GM18907 (cell line): ENCODE results near the gene ARL15.
"Not testable (repeated sequence)": the region's sequence is repeated elsewhere in the genome, so short reads cannot be mapped to it uniquely, and the experiment has no call there.

Experiments
- ATAC-seq: cut with Tn5 transposase; IDR thresholded peaks from one replicate; pipeline ENCODE4 v1.9.1; 2021; ENCODE audit warnings: mild to moderate bottlenecking, moderate library complexity; ENCODE audit not compliant: unreplicated experiment

The ARL15 gene

DNA sequence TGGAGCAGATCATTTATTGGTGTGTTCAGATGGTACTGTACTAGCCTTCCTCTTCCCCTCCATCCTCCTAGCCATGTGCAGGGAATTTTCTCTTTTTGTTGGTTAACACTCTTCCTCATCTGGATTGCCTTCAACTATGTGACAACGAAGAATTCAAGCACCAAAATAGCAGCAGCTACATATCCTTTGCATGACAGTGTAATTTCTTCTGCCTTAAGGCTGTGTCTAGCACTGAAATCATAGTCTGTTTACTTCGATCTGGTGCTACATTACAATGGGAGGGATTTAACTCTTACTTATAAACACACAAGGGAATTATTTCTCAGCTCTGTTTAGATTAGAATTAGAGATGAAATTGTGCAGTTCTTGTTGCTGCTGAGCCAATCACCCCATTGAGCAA lies 260.4 kb downstream of the ARL15 start:
- no peak for ATAC-seq

DNA sequence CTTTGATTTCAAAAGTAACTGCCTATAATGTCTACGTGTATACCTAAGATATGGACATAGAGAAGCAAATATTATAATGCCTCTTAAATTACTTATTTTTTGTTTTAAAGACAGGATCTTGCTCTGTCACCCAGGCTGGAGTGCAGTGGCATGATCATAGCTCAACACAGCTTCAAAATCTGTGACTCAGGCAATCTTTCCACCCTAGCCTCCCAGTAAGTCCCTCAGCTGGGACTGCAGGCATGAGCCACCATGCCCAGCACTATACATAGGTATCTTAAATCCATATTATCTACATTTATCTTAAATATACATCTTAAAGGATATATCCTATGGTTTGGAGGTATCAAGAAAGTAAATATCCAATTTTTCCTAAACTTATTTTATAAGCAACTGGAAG lies 261.2 kb downstream of the ARL15 start:
- no peak for ATAC-seq

- ATAC-seq, result no peak
Measured at GRCh38 chr5:54045077-54045792, 265.1 kb downstream of the ARL15 start.

GRCh38 chr5:54044276-54044675 lies 266.1 kb downstream of the ARL15 start:
- ATAC-seq, result not testable (repeated sequence)

GRCh38 chr5:54040804-54041203 lies 269.6 kb downstream of the ARL15 start:
- no peak for ATAC-seq

DNA sequence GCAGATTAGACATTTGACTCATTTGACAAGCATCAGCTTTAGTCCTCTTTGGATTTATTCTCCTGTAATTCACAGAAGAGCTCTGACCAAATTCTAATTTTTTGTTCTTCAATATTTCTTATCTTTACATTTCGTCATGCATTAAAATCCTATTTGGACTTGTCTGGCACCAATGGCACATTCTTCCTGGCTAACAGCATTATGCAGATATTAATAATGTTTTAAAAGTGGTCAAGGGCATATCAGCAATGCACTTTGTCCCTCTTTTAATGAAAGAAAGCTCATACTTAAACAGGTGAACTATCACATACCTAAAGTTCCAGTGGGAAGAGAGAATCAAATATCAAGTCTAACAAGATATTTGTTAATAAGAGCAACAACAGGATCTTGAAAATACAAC lies 270.4 kb downstream of the ARL15 start:
- no peak for ATAC-seq

GRCh38 chr5:54037205-54037604 lies 273.2 kb downstream of the ARL15 start:
- no peak for ATAC-seq

DNA sequence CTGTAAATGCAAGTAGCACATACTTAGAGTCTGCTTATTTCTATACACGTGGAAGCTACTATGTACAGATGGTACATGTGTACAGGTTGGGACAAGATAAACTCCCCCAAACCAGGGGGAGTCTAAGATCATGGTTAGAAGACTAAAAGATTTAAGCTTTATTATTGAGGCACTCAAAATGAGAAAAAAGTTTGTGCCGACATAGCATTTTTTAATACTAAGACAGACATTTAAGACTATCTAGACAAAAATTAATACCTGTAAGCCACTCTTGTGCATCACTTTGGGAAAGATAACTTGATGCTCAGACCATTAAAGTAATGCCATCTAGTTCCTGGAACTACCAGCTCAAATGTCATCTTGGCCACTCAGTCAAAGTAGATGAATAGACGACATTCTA lies 279.4 kb downstream of the ARL15 start:
- no peak for ATAC-seq

GRCh38 chr5:54024466-54024865 lies 285.9 kb downstream of the ARL15 start:
- no peak for ATAC-seq

DNA sequence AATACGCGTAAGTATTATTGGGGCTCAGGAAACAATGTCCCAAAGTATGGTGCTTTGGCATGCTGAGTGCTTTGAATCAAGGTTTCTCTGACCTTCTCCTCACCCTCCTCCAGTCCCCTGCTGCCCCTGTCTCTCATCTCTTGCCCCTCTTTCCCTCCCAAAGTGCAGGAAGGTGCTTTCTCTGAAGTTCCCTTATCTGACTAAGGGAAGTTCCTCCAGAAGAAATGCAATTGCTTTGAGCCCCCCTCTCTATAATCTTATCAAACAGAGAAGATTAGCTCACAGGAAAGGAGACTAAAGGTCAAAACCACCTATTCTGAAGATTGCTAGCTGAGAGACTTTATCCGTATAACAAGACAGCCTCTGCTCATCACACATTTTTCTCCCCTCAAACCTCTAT lies 288.1 kb downstream of the ARL15 start:
- ATAC-seq, result no peak

- no peak for ATAC-seq
Measured at GRCh38 chr5:54021431-54022164, 288.8 kb downstream of the ARL15 start.

DNA sequence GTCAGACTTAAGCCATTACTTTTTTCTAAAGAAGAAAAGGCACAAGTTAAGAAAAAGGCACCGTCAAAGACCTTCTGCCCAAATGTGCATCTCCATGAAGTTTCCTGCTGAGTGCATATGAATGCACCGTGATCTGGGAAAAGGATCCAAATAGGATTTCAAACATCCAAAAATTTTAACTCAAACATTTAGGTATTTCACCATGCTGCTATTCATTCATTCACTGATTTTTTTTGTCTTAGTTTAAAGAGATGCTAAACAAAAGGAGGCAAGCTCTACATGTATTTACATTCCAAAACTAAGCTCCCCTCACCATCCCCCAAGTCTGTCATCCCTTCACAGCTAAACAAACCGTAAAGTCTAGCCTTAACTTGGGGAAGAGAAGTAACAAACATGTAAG lies 291.9 kb downstream of the ARL15 start:
- ATAC-seq, result no peak

- ATAC-seq, result no peak
Measured at GRCh38 chr5:54017580-54017979, 292.8 kb downstream of the ARL15 start.

GRCh38 chr5:54013556-54014194 lies 296.7 kb downstream of the ARL15 start:
- no peak for ATAC-seq

DNA sequence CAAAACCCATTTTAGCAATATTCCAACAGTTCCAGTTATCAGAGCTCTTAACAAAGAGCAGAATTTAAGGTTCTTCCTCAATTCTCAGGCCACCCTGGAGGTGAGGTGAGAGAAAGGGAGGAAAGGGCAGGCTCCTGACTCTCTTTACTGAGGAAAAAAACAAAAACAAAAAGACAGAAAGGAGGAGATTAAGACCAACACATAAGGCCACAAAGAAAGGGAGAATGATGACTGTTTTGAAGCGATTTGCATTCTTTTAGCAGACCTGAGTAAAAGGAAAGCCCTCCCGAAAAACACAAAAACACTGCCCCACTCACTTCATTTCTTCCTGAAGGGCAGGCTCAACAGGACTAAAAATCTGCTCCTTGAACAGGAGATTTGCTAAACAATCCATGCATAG lies 300.5 kb downstream of the ARL15 start:
- no peak for ATAC-seq

DNA sequence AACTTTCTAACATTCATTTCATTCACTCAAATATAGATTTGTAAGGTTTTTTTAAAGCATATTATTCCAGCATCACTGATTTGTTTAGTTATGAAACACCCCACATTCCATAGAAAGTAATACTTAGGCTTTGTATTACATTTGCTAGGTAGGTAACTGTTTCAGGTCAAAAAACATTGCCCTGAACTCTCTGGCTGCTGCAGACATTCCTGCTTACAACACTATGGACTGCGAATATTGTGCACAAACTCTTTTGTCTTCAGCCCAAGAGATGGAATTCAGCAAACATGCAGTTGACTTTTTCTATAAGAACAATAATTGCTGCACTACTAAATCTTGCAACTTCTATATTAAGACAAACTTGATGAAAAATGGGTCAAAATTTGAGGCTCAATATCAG lies 301.0 kb downstream of the ARL15 start:
- no peak for ATAC-seq

DNA sequence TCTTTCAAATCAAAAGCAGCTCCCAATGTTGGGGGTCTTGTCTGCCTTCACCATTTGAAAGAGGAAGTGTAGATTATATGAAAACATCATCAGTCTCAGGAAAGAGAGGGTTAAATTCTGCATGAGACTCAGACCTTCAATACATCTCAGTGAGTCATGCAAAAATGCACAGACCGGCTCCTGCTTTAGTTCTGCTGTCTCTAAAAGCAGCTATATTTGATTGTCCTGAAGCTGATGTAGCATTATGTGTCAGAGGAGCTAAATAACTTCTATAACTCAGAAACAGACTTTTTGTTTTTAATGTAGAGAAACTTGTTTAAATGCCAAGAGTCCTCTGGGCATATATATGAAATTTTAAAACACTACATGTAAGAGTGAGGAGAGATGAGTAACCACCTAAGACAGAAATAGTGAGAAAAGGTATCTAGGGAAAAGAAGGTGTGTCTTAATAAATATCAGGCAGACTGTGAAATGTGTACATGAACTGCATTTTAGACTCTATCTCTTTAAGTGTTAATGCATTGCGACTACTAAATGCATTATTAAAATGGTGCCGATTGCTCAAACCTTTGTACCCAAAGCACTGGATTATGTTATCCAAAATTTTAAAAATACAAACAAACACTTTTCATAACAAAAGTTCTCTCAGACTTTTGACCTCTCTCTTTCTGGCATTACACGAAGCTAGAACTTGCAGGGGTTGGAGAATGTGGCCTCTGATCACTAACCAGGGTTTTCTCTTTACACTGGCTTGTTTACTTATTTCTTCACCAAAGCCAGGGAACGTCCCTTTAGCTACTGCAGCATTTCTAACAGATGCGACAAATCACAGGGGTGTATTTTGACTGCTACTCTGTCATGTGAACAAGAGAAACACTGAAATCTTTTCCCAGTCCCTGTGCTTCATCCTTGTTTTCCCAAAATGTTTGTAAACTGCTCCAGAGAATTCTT lies 302.3 kb downstream of the ARL15 start:
- ATAC-seq, result no peak

DNA sequence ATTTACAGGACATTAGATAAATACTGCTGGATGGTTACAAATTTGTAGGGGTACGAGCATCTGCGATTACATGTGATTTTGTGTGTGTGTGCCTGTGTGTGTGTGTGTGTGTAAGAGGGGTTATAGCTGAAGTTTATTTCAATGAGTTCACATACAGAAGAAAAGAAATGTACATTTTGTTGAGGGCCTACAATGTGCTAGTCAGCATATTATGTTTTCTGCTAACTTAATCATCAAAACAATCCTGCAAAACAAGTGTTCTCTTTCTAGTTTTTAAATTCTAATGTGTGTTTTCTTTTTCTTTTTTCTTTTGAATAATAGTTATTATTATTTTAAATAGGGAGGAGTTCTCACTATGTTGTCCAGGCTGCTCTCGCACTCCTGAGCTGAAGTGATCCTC lies 305.7 kb downstream of the ARL15 start:
- ATAC-seq, result no peak

GRCh38 chr5:54002779-54003178 lies 307.6 kb downstream of the ARL15 start:
- ATAC-seq, result no peak

DNA sequence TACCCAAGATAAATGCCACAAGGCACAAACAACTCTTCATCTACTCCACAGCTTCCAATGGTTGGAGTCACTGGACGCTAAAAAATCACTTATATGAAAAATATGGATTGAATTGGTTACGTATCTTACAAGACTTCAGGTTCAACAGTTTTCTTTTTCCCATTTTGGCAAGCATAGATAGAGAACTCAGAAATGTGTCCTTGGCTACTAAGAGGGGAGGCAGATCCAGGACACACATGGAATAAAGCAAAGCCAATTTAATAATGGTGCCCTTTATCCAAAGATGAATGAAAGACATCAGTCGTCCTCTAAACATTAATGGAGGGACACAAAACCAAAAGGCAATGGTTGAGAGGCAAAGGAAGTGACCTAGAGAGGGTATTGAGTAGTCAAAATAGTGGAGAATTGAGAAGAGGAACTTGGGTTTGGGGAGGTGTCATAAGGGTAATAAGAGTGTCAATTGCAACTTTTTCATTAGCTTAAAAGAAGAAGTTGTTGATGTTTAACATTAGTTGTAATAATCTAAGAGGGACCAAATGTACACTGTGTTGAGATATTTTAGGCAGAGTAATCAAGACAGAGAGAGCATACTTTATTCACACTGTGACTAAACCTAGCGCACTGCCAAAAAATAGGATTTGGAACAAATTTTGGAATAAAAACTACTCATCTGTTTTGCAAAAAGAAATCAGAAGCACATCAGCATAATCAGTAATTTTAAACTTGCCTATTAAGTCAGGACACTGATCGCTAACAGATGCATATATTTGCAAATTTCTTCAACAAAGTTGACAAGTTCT lies 308.2 kb downstream of the ARL15 start:
- ATAC-seq, result no peak
